AG04449 (cell line): ENCODE measurements around the gene ARL15.

ENCODE experiments used
- CTCF ChIA-PET: fragments of 350-600 bp; formaldehyde crosslinking; extraction: SDS; loops from one replicate; lab custom pipeline; 2021; ENCODE audit warnings: antibody characterized with exemption; lab: Yijun Ruan, JAX
- POLR2A ChIA-PET: fragments of 400-600, 350-600 bp; formaldehyde crosslinking; extraction: SDS; loops from one replicate; lab custom pipeline; 2020; ENCODE audit warnings: antibody characterized with exemption, inconsistent platforms; lab: Yijun Ruan, JAX
- DNase-seq: peaks from one replicate; pipeline ENCODE4 v3.0.0-alpha.2; 2010; ENCODE audit warnings: low read depth, low spot score
- H3K4me3 ChIP-seq: 2 replicates; pipeline ENCODE4 v1.5.1; 2011; ENCODE audit warnings: low read depth, mild to moderate bottlenecking, control low read depth, low read length
- CTCF ChIP-seq: IDR thresholded peaks from one replicate; pipeline ENCODE4 v1.5.1; 2011; ENCODE audit warnings: mild to moderate bottlenecking, moderate library complexity, low read length, control low read depth, inconsistent platforms; ENCODE audit not compliant: insufficient read depth; ENCODE audit errors: missing control alignments

The ARL15 gene

GRCh38 chr5:54344653-54345052 is 34.3 kb upstream of the ARL15 start:
- CTCF ChIA-PET = interaction anchor here (0.8 to 1.2 kb wide), 3 partner anchors 10 to 14 kb away, joined by 3 read pairs; no protein-coding TSS in a partner anchor
- POLR2A ChIA-PET = interaction anchor here (1.8 kb wide), 1 partner anchor 34 kb away, joined by 7 read pairs; the partner anchor contains the start of gene ARL15
- TF ChIP-seq CTCF = no peak
- DNase-seq = no peak
- H3K4me3 ChIP-seq = no peak overlapping the region

- no peak for TF ChIP-seq CTCF
- ChIA-PET POLR2A (no interaction called here), CTCF (no interaction called here)
- DNase-seq = no peak
- no peak overlapping the region for H3K4me3 ChIP-seq
Observed at GRCh38 chr5:54341971-54342370, 31.6 kb upstream of the ARL15 start.

- CTCF ChIA-PET = interaction anchor here (1.0 kb wide), 1 partner anchor 94 kb away, joined by 3 read pairs; no protein-coding TSS in a partner anchor
- H3K4me3 ChIP-seq = no peak overlapping the region
- TF ChIP-seq CTCF = no peak
- POLR2A ChIA-PET = no interaction called here
- DNase-seq = no peak
Observed at GRCh38 chr5:54337523-54337922, 27.1 kb upstream of the ARL15 start.

- CTCF ChIA-PET = interaction anchor here (0.6 to 1.3 kb wide), 6 partner anchors 9 to 895 kb away, joined by 3 read pairs; no protein-coding TSS in a partner anchor
- TF ChIP-seq CTCF = no peak
- DNase-seq = no peak
- H3K4me3 ChIP-seq = no peak overlapping the region
- POLR2A ChIA-PET = no interaction called here
Observed at GRCh38 chr5:54332720-54333119, 22.3 kb upstream of the ARL15 start.

GRCh38 chr5:54329731-54330709 is 19.6 kb upstream of the ARL15 start:
- POLR2A ChIA-PET = interaction anchor here (0.5 to 2.4 kb wide), 5 partner anchors 13 to 174 kb away, joined by 3 to 20 read pairs (median 3); partner anchors contain the start of gene ARL15
- DNase-seq = peak; percentile 93
- CTCF ChIA-PET = interaction anchor here (0.7 to 1.8 kb wide), 11 partner anchors 9 to 830 kb away, joined by 3 to 7 read pairs (median 3); partner anchors contain the start of gene GPX8
- TF ChIP-seq CTCF = no peak
- H3K4me3 ChIP-seq = no peak overlapping the region
